Measurements from ENCODE around the gene RAB3IL1.
A peak's percentile ranks its signal among the peaks of the same experiment; 100 is the strongest.

Gene RAB3IL1

DNA sequence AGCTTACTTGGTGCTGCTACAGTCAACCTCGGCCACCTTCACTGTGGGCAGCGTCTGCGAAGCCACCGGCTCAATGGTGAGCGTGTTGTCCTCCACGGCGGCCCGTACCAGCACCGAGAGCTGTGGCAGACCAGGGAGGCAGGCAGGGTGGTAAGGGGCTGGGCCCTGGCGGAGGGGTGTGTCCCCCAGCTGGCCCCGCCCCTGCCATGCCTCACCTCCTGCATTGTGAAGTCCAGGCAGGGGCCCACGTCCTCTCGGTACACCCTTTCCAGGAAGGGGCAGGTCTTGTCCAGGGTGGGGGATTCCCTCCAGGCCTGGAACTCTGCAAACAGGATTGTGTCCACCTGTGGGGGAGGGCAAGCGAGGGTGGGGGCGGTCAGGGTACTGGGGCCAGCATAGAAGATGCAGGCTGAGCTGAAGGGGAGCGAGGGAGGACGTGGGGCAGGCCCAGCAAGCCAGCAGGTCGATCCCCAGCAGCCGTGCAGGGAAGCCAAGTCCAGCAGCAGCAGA is 12.8 kb downstream of the RAB3IL1 start:
- no peak for DNase-seq (ENCODE audit: low read depth)

GRCh38 chr11:61903845-61904244 is 13.5 kb downstream of the RAB3IL1 start:
- DNase-seq (ENCODE audit: low read depth): no peak

GRCh38 chr11:61902313-61902712 is 15.1 kb downstream of the RAB3IL1 start:
- DNase-seq (ENCODE audit: low read depth): no peak

- no peak for DNase-seq (ENCODE audit: low read depth)
Measured at GRCh38 chr11:61901397-61901796, 16.0 kb downstream of the RAB3IL1 start.

DNA sequence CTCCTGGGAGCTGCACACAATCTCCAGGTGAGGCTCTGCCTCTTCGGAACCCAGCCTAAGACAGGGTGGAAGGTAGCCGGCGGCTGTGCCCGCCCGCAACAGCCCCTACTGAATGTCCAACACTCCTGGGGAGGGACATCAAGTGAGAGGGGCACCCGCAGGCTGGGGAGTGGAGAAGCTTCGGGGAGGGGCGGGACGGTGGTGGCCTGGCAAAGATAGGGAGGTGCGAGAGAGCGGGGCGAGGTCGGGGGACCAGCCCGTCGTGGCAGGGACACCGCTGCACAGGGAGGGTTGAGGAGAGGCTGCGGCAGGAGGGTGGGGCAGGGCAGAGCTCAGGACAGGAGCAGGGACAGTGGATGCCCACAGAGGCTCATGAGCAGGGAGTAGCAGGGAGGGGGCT is 17.1 kb downstream of the RAB3IL1 start:
- no peak for DNase-seq (ENCODE audit: low read depth)

DNA sequence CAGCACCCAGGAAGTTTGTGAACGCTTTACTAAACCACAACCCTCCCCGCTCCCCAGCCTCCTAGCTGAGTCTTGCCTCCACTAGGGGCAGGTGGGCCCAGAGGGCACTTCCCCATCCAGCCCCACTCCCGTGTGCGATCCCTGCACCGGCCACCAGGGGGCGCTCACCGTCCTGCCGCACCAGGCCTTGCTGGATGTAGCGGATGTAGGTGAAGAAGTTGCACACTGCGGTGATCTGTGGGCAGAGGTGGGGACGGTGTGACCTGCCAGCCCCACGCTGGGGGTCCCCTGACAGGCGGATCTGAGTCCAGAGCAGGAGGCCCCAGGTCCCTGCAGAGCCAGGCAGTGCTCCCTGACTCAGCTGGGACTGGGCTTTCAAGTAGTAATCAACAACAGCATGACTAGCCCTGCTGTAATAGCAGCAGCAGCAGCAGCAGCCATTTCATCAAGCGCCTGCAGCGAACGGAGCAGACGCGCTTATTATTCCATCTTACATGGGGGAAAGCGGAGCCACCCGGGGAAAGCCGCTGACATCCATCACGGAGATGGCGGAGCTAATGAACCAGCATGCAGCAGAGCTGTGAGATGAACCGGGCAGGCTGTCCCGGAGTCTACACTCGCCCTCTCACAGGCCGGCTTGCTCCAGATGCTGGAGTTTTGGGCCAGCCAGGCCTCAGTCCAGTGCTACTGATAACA is 18.1 kb downstream of the RAB3IL1 start:
- no peak for DNase-seq (ENCODE audit: low read depth)

- no peak for DNase-seq (ENCODE audit: low read depth)
Measured at GRCh38 chr11:61898247-61898582, 19.2 kb downstream of the RAB3IL1 start.

DNA sequence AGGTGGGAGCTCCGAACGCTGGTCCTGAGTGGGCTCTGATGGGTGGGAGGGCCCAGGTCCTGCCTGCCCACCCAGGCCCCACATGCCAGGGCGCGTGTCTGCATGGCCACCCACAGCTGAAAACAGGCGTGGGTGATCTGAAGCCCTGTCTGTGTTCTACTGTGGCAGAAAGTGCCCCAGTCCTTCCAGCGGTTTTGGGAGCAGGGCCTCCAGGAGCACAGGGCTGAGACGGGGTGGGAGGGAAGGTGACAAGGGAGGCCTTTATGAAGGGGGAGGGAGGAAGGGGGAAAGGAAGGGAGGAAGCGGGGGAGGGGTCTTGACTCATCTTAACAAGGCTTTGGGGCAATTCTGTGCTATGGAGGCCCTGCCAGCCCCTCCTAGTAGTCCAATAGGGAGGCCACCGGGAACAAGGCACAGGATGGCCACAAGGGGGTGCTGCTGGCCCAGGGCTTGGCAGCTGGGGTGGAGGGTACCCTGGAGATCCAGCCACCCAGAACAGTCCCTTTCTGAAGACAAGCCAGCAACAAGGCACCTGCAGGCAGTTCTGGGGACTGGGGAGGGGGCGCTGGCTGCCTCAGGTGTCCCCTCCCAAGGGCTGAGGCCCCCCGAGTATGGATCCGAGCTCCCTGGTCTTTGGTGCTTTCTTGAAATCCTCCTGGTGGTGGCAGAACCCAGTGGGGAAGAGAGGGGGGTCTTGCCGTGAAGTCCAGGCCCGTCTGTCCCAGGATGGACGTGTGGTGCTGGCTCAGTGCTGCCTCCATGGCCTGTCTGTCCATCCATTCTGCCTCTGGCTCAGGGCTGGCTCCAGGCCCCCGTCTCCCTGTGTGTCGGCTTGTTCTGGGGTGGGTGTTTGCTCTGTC is 19.7 kb downstream of the RAB3IL1 start:
- DNase-seq (ENCODE audit: low read depth): no peak

DNA sequence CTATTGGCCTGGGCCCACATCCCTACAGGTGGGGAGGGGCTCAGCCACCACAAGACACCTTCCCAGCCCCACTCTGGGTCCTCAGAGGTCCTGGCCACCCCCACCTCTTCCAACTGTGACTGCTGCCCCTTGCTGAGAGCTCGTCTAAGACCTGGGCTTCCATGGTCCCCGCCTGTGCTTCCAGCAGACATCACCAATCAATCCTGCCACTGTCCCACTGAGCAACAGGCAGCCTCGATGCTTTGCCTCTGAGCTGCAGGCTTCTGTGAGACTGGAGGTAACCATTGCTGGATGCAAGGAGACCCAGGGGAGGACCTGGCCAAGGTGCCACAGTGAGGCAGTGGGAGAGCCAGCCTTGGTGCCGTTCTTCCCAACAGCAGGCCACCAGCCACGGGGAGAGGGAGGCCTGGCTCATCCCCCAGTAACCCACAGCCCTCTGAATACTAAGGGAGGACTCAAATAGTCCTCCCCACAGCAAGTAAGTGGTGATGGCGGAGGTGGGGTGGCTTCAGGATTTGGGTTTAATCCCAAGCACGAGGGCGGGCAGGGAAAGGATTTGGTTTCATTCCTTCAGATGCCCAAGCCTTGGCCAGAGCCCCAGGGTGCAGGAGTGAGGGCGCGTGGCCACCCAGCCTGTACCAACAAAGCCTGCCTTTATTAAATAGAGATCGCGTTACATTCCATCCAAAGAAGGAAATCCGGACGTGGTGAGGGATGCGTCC is 20.5 kb downstream of the RAB3IL1 start:
- DNase-seq (ENCODE audit: low read depth): no peak

DNA sequence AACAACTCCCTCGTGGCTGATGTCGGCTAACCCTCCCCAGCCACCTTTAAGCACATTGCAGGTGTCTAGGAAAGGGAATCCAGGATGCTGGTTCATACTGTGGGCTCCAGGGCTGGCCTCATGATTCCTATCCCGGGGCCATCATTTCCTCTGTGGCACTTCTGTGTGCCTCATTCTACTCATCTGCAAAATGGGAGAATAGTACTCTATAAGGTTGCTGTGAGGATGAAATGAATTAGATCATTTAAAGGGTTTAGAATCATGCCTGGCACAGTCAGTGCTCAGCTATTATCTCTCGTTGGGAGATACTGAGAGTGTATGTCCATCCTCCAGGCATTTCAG is 21.7 kb downstream of the RAB3IL1 start:
- no peak for DNase-seq (ENCODE audit: low read depth)

DNA sequence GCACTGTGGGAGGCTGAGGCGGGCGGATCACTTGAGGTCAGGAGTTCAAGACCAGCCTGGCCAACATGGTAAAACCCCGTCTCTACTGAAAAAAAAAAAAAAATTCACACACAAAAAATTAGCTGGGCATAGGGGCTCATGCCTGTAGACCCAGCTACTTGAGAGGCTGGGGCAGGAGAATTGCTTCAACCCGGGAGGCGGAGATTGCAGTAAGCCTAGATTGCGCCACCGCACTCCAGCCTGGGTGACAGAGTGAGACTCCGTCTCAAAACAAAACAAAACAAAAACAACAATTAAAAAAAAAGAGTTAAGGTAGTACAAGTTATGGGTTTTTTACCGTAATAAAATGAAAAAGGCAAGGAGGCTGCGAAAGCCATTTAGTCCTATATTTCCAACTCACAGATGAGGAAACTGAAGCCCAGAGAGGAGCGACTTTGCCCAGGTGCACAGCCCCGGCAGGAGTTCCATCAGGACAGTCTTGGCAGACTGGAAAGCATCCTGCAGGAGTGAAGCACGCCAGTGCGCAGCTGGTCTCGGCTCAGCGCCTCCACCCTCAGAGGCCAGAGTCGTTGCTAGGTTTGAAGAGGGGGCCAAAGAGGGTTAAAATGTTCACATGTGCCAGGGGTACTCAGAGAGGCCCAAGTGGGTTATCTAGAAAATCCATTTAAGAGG is 22.2 kb downstream of the RAB3IL1 start:
- DNase-seq (ENCODE audit: low read depth): no peak

- DNase-seq (ENCODE audit: low read depth): peak; percentile 82
Measured at GRCh38 chr11:61893981-61894380, 23.4 kb downstream of the RAB3IL1 start.

- DNase-seq (ENCODE audit: low read depth): no peak
Measured at GRCh38 chr11:61892085-61892370, 25.3 kb downstream of the RAB3IL1 start.

GRCh38 chr11:61891331-61892084 is 25.9 kb downstream of the RAB3IL1 start, which contains the start of gene FADS3:
FADS3 (minus strand) TSS chr11:61891545; CDS start chr11:61891381, 164 bp downstream.
- DNase-seq (ENCODE audit: low read depth): peak; percentile 76

- DNase-seq (ENCODE audit: low read depth): peak; percentile 54
Measured at GRCh38 chr11:61890529-61891330, 26.6 kb downstream of the RAB3IL1 start.

GRCh38 chr11:61889831-61890230 is 27.5 kb downstream of the RAB3IL1 start:
- DNase-seq (ENCODE audit: low read depth): no peak

- DNase-seq (ENCODE audit: low read depth): no peak
Measured at GRCh38 chr11:61888590-61888989, 28.8 kb downstream of the RAB3IL1 start.

DNA sequence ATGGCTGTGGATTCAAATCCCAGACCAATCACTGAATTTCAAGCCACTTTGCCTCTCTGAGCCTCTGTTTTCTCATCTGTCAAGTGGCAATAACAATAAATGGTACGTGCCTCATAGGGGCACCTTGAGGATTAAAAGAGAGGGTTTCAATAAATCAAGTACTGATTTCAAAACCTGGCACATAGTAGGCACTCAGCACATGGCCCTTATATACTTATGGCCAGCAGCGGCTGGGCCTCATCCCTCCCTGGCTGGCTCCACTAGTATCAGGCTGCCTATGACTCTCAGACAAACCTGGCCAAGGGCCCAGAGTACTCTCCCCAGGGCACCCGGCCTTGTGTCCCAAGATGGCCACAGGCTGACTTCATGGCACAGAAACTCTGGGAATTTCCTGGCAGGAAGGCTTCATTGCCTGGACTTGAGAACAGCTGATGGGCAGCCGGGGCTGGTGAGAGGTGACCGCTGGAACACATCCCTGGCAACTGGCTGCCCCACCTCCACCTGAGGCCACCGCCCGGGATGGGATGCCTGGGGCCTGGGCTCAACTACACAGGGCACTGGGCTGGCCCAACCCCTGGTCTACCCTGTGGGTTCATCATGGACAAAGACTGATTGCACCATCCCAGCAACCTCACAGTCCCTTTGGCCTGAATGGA is 29.4 kb downstream of the RAB3IL1 start:
- peak; percentile 91 for DNase-seq (ENCODE audit: low read depth)

GRCh38 chr11:61886643-61887042 is 30.7 kb downstream of the RAB3IL1 start:
- no peak for DNase-seq (ENCODE audit: low read depth)
